HG03064 (cell line): ENCODE results near the gene SRBD1.

Experiments used
- ATAC-seq: cut with Tn5 transposase; IDR thresholded peaks from one replicate; pipeline ENCODE4 v1.9.1; 2021; ENCODE audit warnings: low read depth; ENCODE audit not compliant: unreplicated experiment

SRBD1 gene

GRCh38 chr2:45394216-45394615 lies 216.9 kb downstream of the SRBD1 start:
- no peak for ATAC-seq

GRCh38 chr2:45391866-45392265 lies 219.2 kb downstream of the SRBD1 start:
- ATAC-seq: no peak

- ATAC-seq: no peak
These were observed 220.2 kb downstream of the SRBD1 start for GRCh38 chr2:45390861-45391260.

- ATAC-seq: no peak
These were observed 220.6 kb downstream of the SRBD1 start for GRCh38 chr2:45390441-45390840.

- ATAC-seq: no peak
These were observed 222.4 kb downstream of the SRBD1 start for GRCh38 chr2:45388541-45389100.

- ATAC-seq: no peak
These were observed 228.3 kb downstream of the SRBD1 start for GRCh38 chr2:45382744-45383143.

- ATAC-seq: no peak
These were observed 230.8 kb downstream of the SRBD1 start for GRCh38 chr2:45380131-45380836.

GRCh38 chr2:45379399-45380087 lies 231.5 kb downstream of the SRBD1 start:
- ATAC-seq: no peak

- no peak for ATAC-seq
These were observed 237.5 kb downstream of the SRBD1 start for GRCh38 chr2:45373534-45373933.

- ATAC-seq: no peak
These were observed 240.7 kb downstream of the SRBD1 start for GRCh38 chr2:45370369-45370768.

GRCh38 chr2:45368792-45369191 lies 242.3 kb downstream of the SRBD1 start:
- no peak for ATAC-seq

GRCh38 chr2:45361666-45362065 lies 249.4 kb downstream of the SRBD1 start:
- ATAC-seq: no peak

- no peak for ATAC-seq
These were observed 256.3 kb downstream of the SRBD1 start for GRCh38 chr2:45354776-45355175.

GRCh38 chr2:45353879-45354278 lies 257.2 kb downstream of the SRBD1 start:
- no peak for ATAC-seq

GRCh38 chr2:45352506-45352905 lies 258.6 kb downstream of the SRBD1 start:
- no peak for ATAC-seq

- ATAC-seq: no peak
These were observed 265.5 kb downstream of the SRBD1 start for GRCh38 chr2:45345331-45346234.

GRCh38 chr2:45344502-45344901 lies 266.6 kb downstream of the SRBD1 start:
- no peak for ATAC-seq

GRCh38 chr2:45344071-45344470 lies 267.0 kb downstream of the SRBD1 start:
- no peak for ATAC-seq

GRCh38 chr2:45343251-45344017 lies 267.6 kb downstream of the SRBD1 start:
- no peak for ATAC-seq

GRCh38 chr2:45340318-45340717 lies 270.7 kb downstream of the SRBD1 start:
- ATAC-seq: no peak
